WI38 (cell line): ENCODE measurements around the gene UTP25.
"Not testable (repeated sequence)": the region's sequence is repeated elsewhere in the genome, so short reads cannot be mapped to it uniquely, and the experiment has no call there.

Experiments
- H3K4me3 ChIP-seq: 2 replicates; pipeline ENCODE4 v1.5.1; 2011; ENCODE audit warnings: low read depth, mild to moderate bottlenecking, control low read depth, low read length
- CTCF ChIP-seq: IDR thresholded peaks from 2 replicates; pipeline ENCODE4 v1.5.1; 2012; ENCODE audit warnings: low read depth, mild to moderate bottlenecking, control low read depth, low read length

Gene UTP25

GRCh38 chr1:209900734-209901133 is 73.0 kb downstream of the UTP25 start:
- no peak for TF ChIP-seq CTCF
- no peak overlapping the region for H3K4me3 ChIP-seq

GRCh38 chr1:209901211-209901610 is 73.4 kb downstream of the UTP25 start:
- no peak for TF ChIP-seq CTCF
- H3K4me3 ChIP-seq, result no peak overlapping the region

GRCh38 chr1:209904774-209905173 is 77.0 kb downstream of the UTP25 start:
- H3K4me3 ChIP-seq, result not testable (repeated sequence)
